Esophagus (tissue), 2 donors: Measurements from ENCODE around the gene THADA. TPM values are rescaled to one million over a fixed set of nuclear protein-coding genes. Genes with fewer than 3 reads are reported as not detected.

Source experiments
- H3K27ac ChIP-seq, 2 donors: one replicate each; pipeline ENCODE4 v1.5.1; 2013; ENCODE audit warnings: low read depth in 2 of 2, mild to moderate bottlenecking in 2 of 2, inconsistent platforms in 1 of 2, low read length in 1 of 2, moderate library complexity in 1 of 2
- H3K27me3 ChIP-seq, 2 donors: one replicate each; pipeline ENCODE4 v1.6.1; 2013; ENCODE audit warnings: low read length in 2 of 2, control low read depth in 1 of 2, mild to moderate bottlenecking in 1 of 2; ENCODE audit not compliant: insufficient read depth in 2 of 2, control insufficient read depth in 1 of 2
- H3K36me3 ChIP-seq, 2 donors: one replicate each; pipeline ENCODE4 v1.6.1; 2013; ENCODE audit warnings: low read length in 1 of 2; ENCODE audit not compliant: control insufficient read depth in 2 of 2, insufficient read depth in 2 of 2
- H3K4me1 ChIP-seq, 2 donors: one replicate each; pipeline ENCODE4 v1.6.1; 2013; ENCODE audit warnings: low read length in 1 of 2; ENCODE audit not compliant: control insufficient read depth in 2 of 2, insufficient read depth in 2 of 2
- H3K4me3 ChIP-seq, 2 donors: one replicate each; pipeline ENCODE4 v1.5.1; 2013; ENCODE audit warnings: low read length in 2 of 2, mild to moderate bottlenecking in 2 of 2, low read depth in 1 of 2, moderate library complexity in 1 of 2
- H3K9me3 ChIP-seq, 2 donors: one replicate each; pipeline ENCODE4 v1.6.1; 2013; ENCODE audit warnings: mild to moderate bottlenecking in 2 of 2, low read depth in 1 of 2, low read length in 1 of 2, moderate library complexity in 1 of 2; ENCODE audit not compliant: control insufficient read depth in 2 of 2, insufficient read depth in 1 of 2
- WGBS, 2 donors: extraction: QIAGEN DNeasy Blood & Tissue Kit; methylation state at CpG; one replicate each; pipeline ENCODE4 v1.1.7; 2013; 5-methylcytosine and 5-hydroxymethylcytosine counted together
- polyA plus RNA-seq, 2 donors: library from polyadenylated mRNA; stranded (reverse); fragments of 200-250 nt; gene quantifications; one replicate each; pipeline ENCODE4 v1.2.3, GENCODE V29; 2013
- donor health status: healthy with polysubstance abuse.
- donor health status: Bipolar disorder and iron deficiency.

Gene THADA
- polyA plus RNA-seq, 2 donors = 8.3 to 13.2 TPM

DNA sequence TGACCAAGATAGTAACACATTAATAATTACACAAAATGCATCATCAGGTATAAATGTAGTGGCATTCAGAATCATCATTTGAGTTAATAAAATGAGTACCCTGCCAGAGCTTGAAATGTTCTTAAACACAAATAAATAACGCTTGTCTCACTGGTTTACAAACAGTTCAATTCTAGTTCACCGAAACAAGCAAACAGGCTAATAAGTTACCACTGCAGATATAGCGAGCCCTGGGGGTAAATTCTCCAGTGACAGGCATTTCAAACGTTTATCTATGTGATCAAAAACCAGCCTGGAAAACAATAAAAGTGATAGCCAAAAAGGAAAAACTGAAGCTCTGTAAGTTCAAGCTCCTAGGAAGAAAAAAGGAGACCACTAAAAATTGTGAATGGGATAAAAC, 152.6 kb downstream of the THADA start:
- no peak overlapping the region for H3K27ac ChIP-seq
- H3K4me3 ChIP-seq = no peak overlapping the region
- no peaks in the 10 kb centered on the region for H3K9me3 ChIP-seq
- peaks cover 0 to 2% of the 10 kb centered on the region in 2 donors for H3K4me1 ChIP-seq
- no peaks in the 10 kb centered on the region for H3K27me3 ChIP-seq
- WGBS, 2 donors = 70 to 75% methylated on average over 4 of the region's 4 CpGs
- peaks cover 0 to 3% of the 10 kb centered on the region in 2 donors for H3K36me3 ChIP-seq

DNA sequence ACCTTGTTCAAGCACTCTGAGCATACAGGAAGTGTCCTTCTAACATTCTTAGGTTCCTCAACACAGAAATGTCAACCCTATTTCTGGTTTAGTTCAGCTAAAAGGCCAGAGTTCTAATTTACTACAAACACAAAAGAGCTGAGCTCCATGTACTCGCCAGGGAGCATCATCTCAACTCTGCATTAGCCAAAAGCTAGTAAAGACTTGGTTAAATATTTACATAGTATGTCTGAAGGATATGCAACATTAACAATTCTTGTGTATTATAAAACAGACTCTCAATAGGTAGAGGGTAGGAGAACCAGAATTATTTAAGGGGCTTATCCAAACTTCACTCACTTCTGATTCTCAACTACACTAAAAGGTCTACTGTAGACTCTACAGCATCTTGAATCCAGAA, 154.6 kb downstream of the THADA start:
- H3K4me1 ChIP-seq = peaks cover 0 to 2% of the 10 kb centered on the region in 2 donors
- WGBS, 2 donors = 61 to 81% methylated on average over 1 of the region's 1 CpG
- H3K4me3 ChIP-seq = no peak overlapping the region
- H3K36me3 ChIP-seq = peaks cover 0 to 3% of the 10 kb centered on the region in 2 donors
- no peaks in the 10 kb centered on the region for H3K9me3 ChIP-seq
- H3K27me3 ChIP-seq = no peaks in the 10 kb centered on the region
- H3K27ac ChIP-seq = no peak overlapping the region

DNA sequence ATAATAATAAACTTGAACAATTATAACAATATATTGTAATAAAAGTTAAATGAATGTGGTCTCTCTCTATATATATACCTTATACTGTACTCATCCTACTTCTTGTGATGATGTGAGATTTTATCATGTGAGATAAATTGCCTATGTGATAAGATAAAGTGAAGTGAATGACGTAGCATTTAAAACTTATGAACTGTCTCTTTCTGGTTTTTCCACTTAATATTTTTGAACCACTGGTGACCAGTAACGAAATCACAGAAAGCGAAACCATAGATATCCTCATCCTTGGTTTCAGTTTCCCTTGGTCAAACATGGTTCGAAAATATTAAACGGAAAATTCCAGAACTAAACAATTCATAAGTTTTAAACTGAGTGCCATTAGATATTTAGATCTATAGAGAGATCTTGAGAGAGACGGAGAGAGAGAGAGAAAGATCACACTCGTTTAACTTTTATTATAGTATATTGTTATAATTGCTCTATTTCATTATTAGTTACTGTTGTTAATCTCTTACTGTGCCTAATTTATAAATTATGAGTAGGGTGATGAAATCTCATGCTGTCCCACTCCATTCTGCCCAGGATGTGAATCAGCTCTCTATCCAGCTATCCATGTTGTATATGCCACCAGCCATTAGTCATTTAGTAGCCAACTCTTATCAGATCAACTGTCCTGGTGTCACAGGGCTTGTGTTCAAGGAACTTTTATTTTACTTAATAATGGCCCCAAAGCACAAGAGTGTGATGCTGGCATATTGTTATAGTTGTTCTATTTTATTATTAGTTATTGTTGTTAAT, 156.8 kb downstream of the THADA start:
- Histone ChIP-seq H3K27me3 (no peaks in the 10 kb centered on the region), H3K36me3 (no peaks in the 10 kb centered on the region), H3K27ac (no peak overlapping the region), H3K9me3 (no peaks in the 10 kb centered on the region), H3K4me3 (no peak overlapping the region), H3K4me1 (peaks cover 0 to 2% of the 10 kb centered on the region in 2 donors)
- 81 to 88% methylated on average over 7 of the region's 7 CpGs for WGBS, 2 donors

DNA sequence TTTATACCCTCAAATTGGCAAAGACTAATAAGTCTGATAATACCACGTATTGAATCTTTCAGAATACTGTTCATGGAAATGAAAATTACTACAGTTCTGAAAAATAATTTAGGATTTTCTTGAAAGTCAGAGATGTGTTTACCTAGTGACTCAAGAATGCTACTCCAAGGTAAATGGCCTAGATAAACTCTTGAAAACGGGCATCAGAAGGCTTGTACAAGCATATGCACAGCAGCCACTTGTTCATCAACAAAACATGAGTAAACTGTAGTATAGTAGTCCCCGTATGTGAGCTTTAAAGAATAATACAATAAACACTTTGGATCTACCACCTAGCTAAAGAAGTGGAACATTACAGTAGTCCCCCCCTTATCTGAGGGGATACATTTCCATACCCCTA, 157.5 kb downstream of the THADA start:
- Histone ChIP-seq H3K27ac (no peak overlapping the region), H3K4me3 (no peak overlapping the region), H3K27me3 (no peaks in the 10 kb centered on the region), H3K36me3 (no peaks in the 10 kb centered on the region), H3K9me3 (no peaks in the 10 kb centered on the region), H3K4me1 (no peaks in the 10 kb centered on the region)
- 58 to 69% methylated on average over 3 of the region's 3 CpGs for WGBS, 2 donors

DNA sequence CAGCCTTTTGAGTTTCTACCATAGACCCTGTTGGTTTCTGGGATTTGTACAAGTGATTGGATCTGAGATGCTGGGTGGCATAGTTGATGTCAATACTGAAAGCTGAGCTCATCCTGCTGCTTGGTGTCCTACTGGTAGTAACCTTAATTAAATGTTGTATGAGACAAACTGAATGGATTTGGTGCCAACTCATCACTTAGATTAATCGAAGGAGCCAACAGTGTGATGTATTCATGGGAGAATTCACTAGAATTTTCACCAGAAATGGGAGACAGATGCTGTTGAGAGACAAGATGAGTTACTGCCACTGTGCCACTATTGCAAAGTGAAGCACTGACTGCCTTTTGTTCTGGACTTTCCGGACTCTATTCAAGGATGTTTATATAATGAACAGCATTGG, 158.5 kb downstream of the THADA start:
- 83 to 85% methylated on average over 2 of the region's 2 CpGs for WGBS, 2 donors
- Histone ChIP-seq H3K27ac (no peak overlapping the region), H3K4me1 (no peaks in the 10 kb centered on the region)

DNA sequence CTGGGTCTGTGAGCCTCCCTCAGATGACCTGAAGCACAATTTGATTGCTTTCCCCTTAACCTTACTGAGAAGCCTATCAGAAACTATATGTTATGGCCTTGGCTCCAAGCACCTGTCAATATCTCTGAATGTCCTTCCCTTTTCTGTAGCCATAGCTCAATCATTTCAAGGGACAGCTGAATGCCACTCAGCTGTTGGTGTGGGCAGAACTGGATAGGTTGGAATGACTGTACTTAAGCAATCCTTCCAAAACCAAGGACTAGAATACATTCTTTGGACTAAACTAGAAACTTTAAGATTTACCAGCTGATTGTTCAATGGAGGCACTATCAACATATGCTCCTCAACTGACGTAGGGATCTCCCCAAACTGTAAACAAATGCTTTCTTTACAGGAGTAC, 159.4 kb downstream of the THADA start:
- Histone ChIP-seq H3K4me1 (no peaks in the 10 kb centered on the region), H3K36me3 (no peaks in the 10 kb centered on the region), H3K27ac (peak overlapping the region in 1 of 2 donors; percentile 17), H3K4me3 (no peak overlapping the region), H3K9me3 (no peaks in the 10 kb centered on the region), H3K27me3 (no peaks in the 10 kb centered on the region)
- WGBS, 2 donors = 90 to 100% methylated on average over 1 of the region's 1 CpG

More for the DNA sequence above, 158.5 kb downstream of the THADA start:
- Histone ChIP-seq H3K4me3 (no peak overlapping the region), H3K27me3 (no peaks in the 10 kb centered on the region), H3K9me3 (no peaks in the 10 kb centered on the region), H3K36me3 (no peaks in the 10 kb centered on the region)

DNA sequence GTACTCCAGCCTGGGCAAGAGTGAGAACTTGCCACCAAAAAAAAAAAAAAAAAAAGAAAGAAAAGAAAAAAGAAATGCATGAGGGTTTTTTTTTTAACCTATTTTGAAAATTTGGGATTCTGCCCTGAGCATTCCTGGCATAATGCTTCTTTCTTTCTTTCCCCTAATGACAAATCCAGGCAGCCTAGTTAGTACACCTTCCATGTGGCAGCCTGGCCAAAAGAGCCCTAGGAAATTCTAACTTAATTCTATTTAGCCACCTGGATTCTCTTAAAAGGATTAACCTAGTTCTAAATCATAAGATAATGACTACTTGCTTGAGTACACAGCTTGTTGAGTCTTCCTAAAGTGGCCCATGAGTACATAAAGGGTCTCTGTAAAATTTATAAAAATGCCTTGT, 160.1 kb downstream of the THADA start:
- Histone ChIP-seq H3K9me3 (no peaks in the 10 kb centered on the region), H3K4me3 (no peak overlapping the region), H3K4me1 (no peaks in the 10 kb centered on the region), H3K27ac (no peak overlapping the region), H3K36me3 (no peaks in the 10 kb centered on the region), H3K27me3 (no peaks in the 10 kb centered on the region)

DNA sequence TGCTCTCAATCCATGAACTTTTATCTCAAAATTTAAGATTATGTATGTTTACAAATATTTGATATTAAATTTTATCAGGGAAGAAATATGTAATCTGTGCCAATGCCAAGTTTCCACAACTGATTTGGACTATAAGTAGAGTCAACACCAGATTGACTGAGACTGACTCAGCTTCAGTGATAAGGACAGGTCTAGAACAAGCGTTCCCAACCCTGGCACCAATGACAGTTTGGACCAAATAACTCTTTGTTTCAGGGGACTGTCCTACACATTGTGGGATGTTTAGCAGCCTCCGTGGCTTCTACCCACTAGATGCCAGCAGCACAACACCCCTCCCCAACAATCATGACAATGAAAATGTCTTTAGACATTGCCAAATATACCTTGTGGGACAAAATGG, 165.3 kb downstream of the THADA start:
- WGBS, 2 donors = 55 to 74% methylated on average over 2 of the region's 2 CpGs
- Histone ChIP-seq H3K4me1 (peaks cover 0 to 7% of the 10 kb centered on the region in 2 donors), H3K4me3 (no peak overlapping the region)

DNA sequence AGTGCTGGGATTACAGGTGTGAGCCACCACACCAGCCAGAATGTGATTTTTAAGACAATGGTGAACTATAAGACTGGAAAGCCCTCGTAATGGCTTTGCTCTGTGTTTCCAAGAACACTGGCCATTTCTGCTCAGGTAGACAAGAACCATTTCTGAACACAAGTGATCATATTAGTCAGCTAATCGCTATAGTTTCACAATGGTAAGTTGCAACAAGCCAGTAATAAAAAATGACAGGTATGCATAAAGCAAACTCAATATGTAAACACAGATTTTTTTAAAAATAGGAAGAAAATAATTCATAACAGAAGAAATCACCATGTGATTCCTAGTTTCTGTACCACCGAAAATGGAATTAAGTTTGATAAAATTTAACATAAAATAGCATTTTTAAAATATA, 166.5 kb downstream of the THADA start:
- Histone ChIP-seq H3K27ac (no peak overlapping the region), H3K9me3 (no peaks in the 10 kb centered on the region), H3K4me1 (peaks cover 0 to 7% of the 10 kb centered on the region in 2 donors), H3K36me3 (peaks cover 0 to 4% of the 10 kb centered on the region in 2 donors), H3K27me3 (no peaks in the 10 kb centered on the region), H3K4me3 (no peak overlapping the region)
- 74 to 85% methylated on average over 3 of the region's 3 CpGs for WGBS, 2 donors

More for the DNA sequence above, 165.3 kb downstream of the THADA start:
- H3K27ac ChIP-seq = no peak overlapping the region
- no peaks in the 10 kb centered on the region for H3K9me3 ChIP-seq
- H3K27me3 ChIP-seq = no peaks in the 10 kb centered on the region
- H3K36me3 ChIP-seq = peaks cover 0 to 4% of the 10 kb centered on the region in 2 donors

DNA sequence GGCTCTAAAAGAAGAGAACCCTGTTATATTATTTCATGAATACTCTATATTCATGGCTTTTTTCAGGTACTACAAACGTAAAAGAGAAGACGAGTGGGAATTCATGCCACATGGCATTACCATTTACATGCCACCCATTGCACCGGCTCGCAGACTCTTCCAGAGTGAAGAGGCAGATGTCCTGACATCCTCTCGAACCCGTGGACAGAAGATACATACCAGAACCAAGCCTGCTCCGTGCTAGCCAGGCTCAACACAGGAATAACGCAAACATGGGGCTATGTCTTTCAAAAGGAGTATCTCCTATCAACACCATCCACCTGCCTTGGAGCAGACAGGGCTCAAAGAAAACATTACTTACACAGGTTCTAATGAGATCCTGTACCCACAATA, 168.8 kb downstream of the THADA start:
- no peaks in the 10 kb centered on the region for H3K27me3 ChIP-seq
- H3K9me3 ChIP-seq = no peaks in the 10 kb centered on the region
- H3K36me3 ChIP-seq = peaks cover 0 to 4% of the 10 kb centered on the region in 2 donors
- H3K4me3 ChIP-seq = no peak overlapping the region
- WGBS, 2 donors = 88 to 91% methylated on average over 8 of the region's 8 CpGs
- peak overlapping the region; percentile 87 to 93 for H3K27ac ChIP-seq
- H3K4me1 ChIP-seq = peaks cover 0 to 7% of the 10 kb centered on the region in 2 donors
